ENCODE measurements around the gene TMEM81. TPM values are rescaled to one million over a fixed set of nuclear protein-coding genes. Genes with fewer than 3 reads are reported as not detected.

The TMEM81 gene
- total RNA-seq, 1 donor from 2014 or later, result 3.3 TPM

DNA sequence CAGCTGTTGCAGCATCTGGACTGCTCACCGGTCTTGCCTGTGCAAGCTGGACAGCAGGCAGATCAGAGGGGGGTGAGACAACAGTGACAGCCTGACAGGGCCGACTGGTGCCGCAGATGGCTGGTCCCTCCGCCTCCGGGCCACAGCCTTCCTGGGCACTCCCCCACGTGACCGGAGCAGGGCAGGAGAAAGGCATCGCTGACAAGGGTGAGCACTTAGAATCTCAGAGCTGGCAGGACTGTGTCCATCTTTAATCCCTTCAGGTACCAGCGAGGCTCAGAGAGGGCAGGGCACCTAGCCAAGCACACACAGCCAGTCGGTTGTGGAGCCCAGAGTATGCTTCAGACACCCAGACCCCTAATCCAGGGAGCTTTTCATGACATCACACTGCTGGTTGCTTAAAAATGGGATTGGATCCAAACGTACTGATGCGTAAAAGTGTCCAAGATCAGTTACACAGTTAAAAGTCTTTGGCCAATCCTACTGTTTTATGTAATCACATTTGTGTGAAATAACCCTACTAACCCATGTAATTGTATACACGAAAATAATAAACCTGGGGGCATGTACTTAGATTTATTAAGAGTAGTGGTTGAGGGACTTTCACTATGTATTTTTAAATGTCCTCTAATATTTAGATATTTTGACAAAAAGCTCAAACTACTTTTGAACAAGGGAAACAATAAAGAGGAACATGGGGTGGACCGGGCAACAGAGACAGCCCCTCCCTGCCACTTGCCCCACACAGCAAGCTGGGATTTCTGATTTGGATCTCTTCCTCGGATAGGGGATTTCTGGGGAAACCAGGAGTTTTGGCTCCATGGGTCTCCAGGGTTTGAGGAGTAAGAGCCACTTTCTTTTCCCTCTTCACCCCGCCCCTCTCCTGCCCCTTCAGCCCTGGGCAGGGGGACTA lies 42.0 kb downstream of the TMEM81 start:
- H3K4me1 ChIP-seq, result peaks cover 40% of the 10 kb centered on the region
- peak overlapping the region; percentile 94 for H3K4me2 ChIP-seq
- Mint-ChIP-seq H3K4me1 (peaks cover 29% of the 10 kb centered on the region), H3K27ac (no peak overlapping the region), H3K9me3 (no peaks in the 10 kb centered on the region), H3K36me3 (no peaks in the 10 kb centered on the region), H3K4me3 (peak overlapping the region; percentile 50), H3K27me3 (ENCODE audit: insufficient read depth, low read depth) (peaks cover 32% of the 10 kb centered on the region)
- H3K27ac ChIP-seq, result no peak overlapping the region
- H3K9me3 ChIP-seq (ENCODE audit: low read depth), result no peaks in the 10 kb centered on the region
- peaks cover 8% of the 10 kb centered on the region for H3F3A ChIP-seq (ENCODE audit: low read depth)
- no peak for DNase-seq (ENCODE audit: low spot score)
- H3K9ac ChIP-seq, result no peak overlapping the region
- H3K36me3 ChIP-seq, result no peaks in the 10 kb centered on the region
- H3K79me2 ChIP-seq (ENCODE audit: low read depth), result peaks cover 6% of the 10 kb centered on the region
- peak overlapping the region; percentile 50 for H3K4me3 ChIP-seq
- peaks cover 33% of the 10 kb centered on the region for H3K27me3 ChIP-seq
- H4K20me1 ChIP-seq (ENCODE audit: low read depth), result peaks cover 10% of the 10 kb centered on the region
- TF ChIP-seq, protein P1, sequence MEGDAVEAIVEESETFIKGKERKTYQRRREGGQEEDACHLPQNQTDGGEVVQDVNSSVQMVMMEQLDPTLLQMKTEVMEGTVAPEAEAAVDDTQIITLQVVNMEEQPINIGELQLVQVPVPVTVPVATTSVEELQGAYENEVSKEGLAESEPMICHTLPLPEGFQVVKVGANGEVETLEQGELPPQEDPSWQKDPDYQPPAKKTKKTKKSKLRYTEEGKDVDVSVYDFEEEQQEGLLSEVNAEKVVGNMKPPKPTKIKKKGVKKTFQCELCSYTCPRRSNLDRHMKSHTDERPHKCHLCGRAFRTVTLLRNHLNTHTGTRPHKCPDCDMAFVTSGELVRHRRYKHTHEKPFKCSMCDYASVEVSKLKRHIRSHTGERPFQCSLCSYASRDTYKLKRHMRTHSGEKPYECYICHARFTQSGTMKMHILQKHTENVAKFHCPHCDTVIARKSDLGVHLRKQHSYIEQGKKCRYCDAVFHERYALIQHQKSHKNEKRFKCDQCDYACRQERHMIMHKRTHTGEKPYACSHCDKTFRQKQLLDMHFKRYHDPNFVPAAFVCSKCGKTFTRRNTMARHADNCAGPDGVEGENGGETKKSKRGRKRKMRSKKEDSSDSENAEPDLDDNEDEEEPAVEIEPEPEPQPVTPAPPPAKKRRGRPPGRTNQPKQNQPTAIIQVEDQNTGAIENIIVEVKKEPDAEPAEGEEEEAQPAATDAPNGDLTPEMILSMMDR (IDR thresholded peaks at IDR 0.05), result no peak
- no peak for TF ChIP-seq EZH2 (IDR thresholded peaks at IDR 0.05)
- TF ChIP-seq EZH2phosphoT487 (IDR thresholded peaks at IDR 0.05), result no peak
- peak overlapping the region; percentile 63 for H2AFZ ChIP-seq (replicated peaks)

DNA sequence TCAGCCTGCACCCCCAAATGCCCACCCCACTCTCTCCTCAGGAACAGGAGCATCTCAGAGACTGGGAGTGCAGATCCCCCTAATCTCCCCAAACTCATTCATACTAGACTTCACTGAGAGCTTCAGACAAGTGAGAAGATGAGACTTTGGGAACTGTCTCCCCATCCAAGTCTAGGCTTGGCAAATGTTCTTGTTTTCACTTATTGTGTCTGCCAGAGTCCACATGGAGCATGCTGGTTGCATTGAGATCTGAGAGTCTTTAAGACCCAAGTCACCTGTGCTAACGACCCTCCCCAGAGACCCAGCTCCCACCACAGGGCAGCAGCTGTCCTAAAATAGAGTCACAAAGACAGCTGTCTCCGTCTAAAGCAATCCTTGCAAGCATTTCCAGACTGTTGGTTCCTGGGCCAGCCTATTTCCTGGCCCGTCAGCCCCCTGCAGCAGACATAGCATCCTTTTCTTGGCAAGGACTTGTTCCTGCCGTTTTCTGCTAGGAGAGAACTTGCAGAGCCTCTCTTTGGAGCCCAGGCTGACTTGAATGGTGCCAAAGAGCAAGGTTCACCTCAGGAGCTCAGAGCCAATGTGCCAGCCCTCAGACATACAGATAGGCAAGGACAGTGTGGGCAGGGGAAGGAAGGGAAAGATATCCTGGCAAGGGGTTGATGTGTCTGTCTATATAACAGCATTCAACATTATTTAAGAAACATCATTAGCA lies 43.1 kb downstream of the TMEM81 start:
- TF ChIP-seq EZH2 (IDR thresholded peaks at IDR 0.05), result no peak
- TF ChIP-seq, protein P1 (IDR thresholded peaks at IDR 0.05), result no peak
- TF ChIP-seq EZH2phosphoT487 (IDR thresholded peaks at IDR 0.05), result no peak
- Mint-ChIP-seq H3K4me1 (peaks cover 19% of the 10 kb centered on the region), H3K27ac (no peak overlapping the region), H3K9me3 (no peaks in the 10 kb centered on the region), H3K27me3 (ENCODE audit: insufficient read depth, low read depth) (peaks cover 27% of the 10 kb centered on the region), H3K36me3 (no peaks in the 10 kb centered on the region), H3K4me3 (peak overlapping the region; percentile 28)
- Histone ChIP-seq H2AFZ (replicated peaks) (no peak overlapping the region), H4K20me1 (ENCODE audit: low read depth) (peaks cover 10% of the 10 kb centered on the region), H3K4me2 (no peak overlapping the region), H3K36me3 (no peaks in the 10 kb centered on the region), H3K9ac (no peak overlapping the region), H3K27ac (no peak overlapping the region), H3K4me3 (no peak overlapping the region), H3K9me3 (ENCODE audit: low read depth) (no peaks in the 10 kb centered on the region), H3K4me1 (peaks cover 30% of the 10 kb centered on the region), H3K27me3 (peaks cover 33% of the 10 kb centered on the region), H3F3A (ENCODE audit: low read depth) (peaks cover 8% of the 10 kb centered on the region), H3K79me2 (ENCODE audit: low read depth) (peaks cover 6% of the 10 kb centered on the region)
- no peak for DNase-seq (ENCODE audit: low spot score)

DNA sequence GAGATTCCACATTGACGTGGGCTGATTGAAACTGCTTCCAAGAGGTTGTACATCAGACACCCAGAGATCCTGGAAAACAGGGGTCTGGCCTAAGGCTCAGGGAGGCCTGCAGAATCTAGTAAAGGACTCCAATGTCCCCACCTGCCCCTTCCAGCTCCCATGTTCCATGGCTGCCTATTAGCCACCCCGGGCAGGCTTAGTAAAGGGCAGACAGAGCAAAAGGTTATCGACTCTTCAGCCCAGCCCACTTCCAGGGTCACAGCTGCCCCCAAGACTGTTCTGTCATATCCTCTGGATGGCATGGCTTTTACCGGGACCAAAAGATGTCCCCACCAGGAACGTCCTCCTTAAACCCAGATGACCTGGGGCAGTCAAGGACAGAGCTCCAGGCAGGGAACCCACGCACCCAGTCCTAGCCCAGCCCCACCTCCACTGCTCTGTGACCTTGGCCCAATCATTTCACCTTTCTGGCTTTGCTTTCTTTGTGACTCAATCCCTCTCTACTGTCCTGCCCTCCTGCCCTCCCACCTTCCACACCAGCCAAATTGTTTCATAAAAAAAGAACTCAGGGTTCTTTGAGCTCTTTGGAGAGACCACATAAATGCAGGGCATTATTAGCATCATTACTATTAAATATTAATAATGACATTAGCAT lies 46.0 kb downstream of the TMEM81 start:
- H3K4me3 ChIP-seq, result no peak overlapping the region
- no peak overlapping the region for H3K27ac Mint-ChIP-seq
- H3K4me1 ChIP-seq, result peaks cover 12% of the 10 kb centered on the region
- H3K36me3 Mint-ChIP-seq, result no peaks in the 10 kb centered on the region
- H3F3A ChIP-seq (ENCODE audit: low read depth), result peaks cover 5% of the 10 kb centered on the region
- H3K4me2 ChIP-seq, result no peak overlapping the region
- H3K27me3 ChIP-seq, result peaks cover 24% of the 10 kb centered on the region
- DNase-seq (ENCODE audit: low spot score), result no peak
- H3K4me3 Mint-ChIP-seq, result no peak overlapping the region
- H3K9me3 Mint-ChIP-seq, result no peaks in the 10 kb centered on the region
- H3K36me3 ChIP-seq, result no peaks in the 10 kb centered on the region
- H3K9me3 ChIP-seq (ENCODE audit: low read depth), result no peaks in the 10 kb centered on the region
- no peak overlapping the region for H3K9ac ChIP-seq
- H3K4me1 Mint-ChIP-seq, result peaks cover 13% of the 10 kb centered on the region
- no peak overlapping the region for H3K27ac ChIP-seq
- TF ChIP-seq EZH2 (IDR thresholded peaks at IDR 0.05) (no peak), EZH2phosphoT487 (IDR thresholded peaks at IDR 0.05) (no peak)
- TF ChIP-seq, protein P1 (IDR thresholded peaks at IDR 0.05), result no peak
- H3K79me2 ChIP-seq (ENCODE audit: low read depth), result peaks cover under 1% of the 10 kb centered on the region
- no peak overlapping the region for H2AFZ ChIP-seq (replicated peaks)
- peaks cover 17% of the 10 kb centered on the region for H3K27me3 Mint-ChIP-seq (ENCODE audit: insufficient read depth, low read depth)
- no peaks in the 10 kb centered on the region for H4K20me1 ChIP-seq (ENCODE audit: low read depth)

Measured in neural progenitor cell (in vitro differentiated cells).